ENCODE results near the gene RET.

The RET gene

GRCh38 chr10:43064331-43065075 lies 12.4 kb upstream of the RET start:
- no peak for DNase-seq

GRCh38 chr10:43065234-43065633 lies 11.6 kb upstream of the RET start:
- DNase-seq: no peak

- no peak for DNase-seq
Observed at GRCh38 chr10:43065761-43066160, 11.1 kb upstream of the RET start.

- DNase-seq: no peak
Observed at GRCh38 chr10:43066481-43066880, 10.4 kb upstream of the RET start.

GRCh38 chr10:43067391-43068135 lies 9.3 kb upstream of the RET start:
- no peak for DNase-seq

- DNase-seq: no peak
Observed at GRCh38 chr10:43068136-43068395, 8.8 kb upstream of the RET start.

- DNase-seq: no peak
Observed at GRCh38 chr10:43068471-43069210, 8.2 kb upstream of the RET start.

GRCh38 chr10:43069211-43069515 lies 7.7 kb upstream of the RET start:
- no peak for DNase-seq

GRCh38 chr10:43069579-43069978 lies 7.3 kb upstream of the RET start:
- DNase-seq: no peak

- no peak for DNase-seq
Observed at GRCh38 chr10:43070121-43071085, 6.5 kb upstream of the RET start.

GRCh38 chr10:43071865-43072650 lies 4.8 kb upstream of the RET start:
- no peak for DNase-seq

GRCh38 chr10:43073191-43073590 lies 3.7 kb upstream of the RET start:
- no peak for DNase-seq

GRCh38 chr10:43073721-43074120 lies 3.1 kb upstream of the RET start:
- no peak for DNase-seq

GRCh38 chr10:43074409-43074808 lies 2.5 kb upstream of the RET start:
- no peak for DNase-seq

- no peak for DNase-seq
Observed at GRCh38 chr10:43074827-43075611, 1.9 kb upstream of the RET start.

GRCh38 chr10:43075612-43076003 lies 1.3 kb upstream of the RET start:
- no peak for DNase-seq

- DNase-seq: no peak
Observed at GRCh38 chr10:43076311-43076875, 476 bp upstream of the RET start.

GRCh38 chr10:43077421-43078171 lies 727 bp downstream of the RET start:
- no peak for DNase-seq

GRCh38 chr10:43078175-43078985 lies 1.5 kb downstream of the RET start:
- no peak for DNase-seq

GRCh38 chr10:43078986-43079273 lies 2.1 kb downstream of the RET start:
- DNase-seq: no peak

Measured in AML-193 (cell line).